ENCODE results near the gene RMRP.
A peak's percentile ranks its signal among the peaks of the same experiment; 100 is the strongest.

Gene RMRP

GRCh38 chr9:35691757-35692301 is 34.0 kb upstream of the RMRP start:
- Histone ChIP-seq H3K36me3 (ENCODE audit: control insufficient read depth, insufficient read depth, low read length) (peaks cover 7% of the 10 kb centered on the region), H3K4me1 (ENCODE audit: control insufficient read depth, insufficient read depth, low read length) (peaks cover 8% of the 10 kb centered on the region), H3K9ac (ENCODE audit: low read length) (no peak overlapping the region), H3K27me3 (ENCODE audit: control insufficient read depth, insufficient read depth, low read length) (no peaks in the 10 kb centered on the region), H3K27ac (ENCODE audit: low read depth, low read length) (peak overlapping the region; percentile 99), H3K4me3 (ENCODE audit: low read length) (peak overlapping the region; percentile 80)

- Histone ChIP-seq H3K27ac (ENCODE audit: low read depth, low read length) (peak overlapping the region; percentile 99), H3K36me3 (ENCODE audit: control insufficient read depth, insufficient read depth, low read length) (peaks cover 3% of the 10 kb centered on the region), H3K4me1 (ENCODE audit: control insufficient read depth, insufficient read depth, low read length) (peaks cover 7% of the 10 kb centered on the region), H3K9ac (ENCODE audit: low read length) (peak overlapping the region; percentile 6), H3K4me3 (ENCODE audit: low read length) (peak overlapping the region; percentile 80), H3K27me3 (ENCODE audit: control insufficient read depth, insufficient read depth, low read length) (no peaks in the 10 kb centered on the region)
Observed at GRCh38 chr9:35691334-35691650, 33.5 kb upstream of the RMRP start.

GRCh38 chr9:35690614-35691333 is 33.0 kb upstream of the RMRP start:
- Histone ChIP-seq H3K4me1 (ENCODE audit: control insufficient read depth, insufficient read depth, low read length) (peaks cover 8% of the 10 kb centered on the region), H3K4me3 (ENCODE audit: low read length) (peak overlapping the region; percentile 82), H3K27me3 (ENCODE audit: control insufficient read depth, insufficient read depth, low read length) (no peaks in the 10 kb centered on the region), H3K36me3 (ENCODE audit: control insufficient read depth, insufficient read depth, low read length) (no peaks in the 10 kb centered on the region), H3K9ac (ENCODE audit: low read length) (peak overlapping the region; percentile 6), H3K27ac (ENCODE audit: low read depth, low read length) (peak overlapping the region; percentile 99)

GRCh38 chr9:35690294-35690613 is 32.4 kb upstream of the RMRP start:
- Histone ChIP-seq H3K27ac (ENCODE audit: low read depth, low read length) (peak overlapping the region; percentile 99), H3K36me3 (ENCODE audit: control insufficient read depth, insufficient read depth, low read length) (peaks cover 4% of the 10 kb centered on the region), H3K9ac (ENCODE audit: low read length) (peak overlapping the region; percentile 10), H3K4me3 (ENCODE audit: low read length) (peak overlapping the region; percentile 82), H3K27me3 (ENCODE audit: control insufficient read depth, insufficient read depth, low read length) (no peaks in the 10 kb centered on the region), H3K4me1 (ENCODE audit: control insufficient read depth, insufficient read depth, low read length) (peaks cover 10% of the 10 kb centered on the region)

- H3K27me3 ChIP-seq (ENCODE audit: control insufficient read depth, insufficient read depth, low read length), result no peaks in the 10 kb centered on the region
- H3K36me3 ChIP-seq (ENCODE audit: control insufficient read depth, insufficient read depth, low read length), result peaks cover 9% of the 10 kb centered on the region
- peaks cover 15% of the 10 kb centered on the region for H3K4me1 ChIP-seq (ENCODE audit: control insufficient read depth, insufficient read depth, low read length)
- H3K4me3 ChIP-seq (ENCODE audit: low read length), result peak within 1 kb of the TSS; percentile 82
- H3K27ac ChIP-seq (ENCODE audit: low read depth, low read length), result peak within 1 kb of the TSS; percentile 99
- peak within 1 kb of the TSS; percentile 85 for H3K9ac ChIP-seq (ENCODE audit: low read length)
Observed at GRCh38 chr9:35689542-35690293, 31.9 kb upstream of the RMRP start, which contains the start of gene TPM2. TPM2 (minus strand) TSS chr9:35689925; CDS start chr9:35689817, 108 bp downstream.

- Histone ChIP-seq H3K27me3 (ENCODE audit: control insufficient read depth, insufficient read depth, low read length) (no peaks in the 10 kb centered on the region), H3K27ac (ENCODE audit: low read depth, low read length) (peak overlapping the region; percentile 99), H3K36me3 (ENCODE audit: control insufficient read depth, insufficient read depth, low read length) (peaks cover 16% of the 10 kb centered on the region), H3K9ac (ENCODE audit: low read length) (peak overlapping the region; percentile 85), H3K4me1 (ENCODE audit: control insufficient read depth, insufficient read depth, low read length) (peaks cover 22% of the 10 kb centered on the region), H3K4me3 (ENCODE audit: low read length) (peak overlapping the region; percentile 72)
Observed at GRCh38 chr9:35688558-35689541, 31.0 kb upstream of the RMRP start.

- H3K4me3 ChIP-seq (ENCODE audit: low read length), result peak overlapping the region; percentile 72
- H3K36me3 ChIP-seq (ENCODE audit: control insufficient read depth, insufficient read depth, low read length), result peaks cover 23% of the 10 kb centered on the region
- peak overlapping the region; percentile 99 for H3K27ac ChIP-seq (ENCODE audit: low read depth, low read length)
- peaks cover 30% of the 10 kb centered on the region for H3K4me1 ChIP-seq (ENCODE audit: control insufficient read depth, insufficient read depth, low read length)
- peak overlapping the region; percentile 46 for H3K9ac ChIP-seq (ENCODE audit: low read length)
- H3K27me3 ChIP-seq (ENCODE audit: control insufficient read depth, insufficient read depth, low read length), result no peaks in the 10 kb centered on the region
Observed at GRCh38 chr9:35687972-35688557, 30.2 kb upstream of the RMRP start.

- peaks cover 30% of the 10 kb centered on the region for H3K36me3 ChIP-seq (ENCODE audit: control insufficient read depth, insufficient read depth, low read length)
- peak overlapping the region; percentile 72 for H3K4me3 ChIP-seq (ENCODE audit: low read length)
- peaks cover 30% of the 10 kb centered on the region for H3K4me1 ChIP-seq (ENCODE audit: control insufficient read depth, insufficient read depth, low read length)
- H3K27ac ChIP-seq (ENCODE audit: low read depth, low read length), result peak overlapping the region; percentile 99
- H3K9ac ChIP-seq (ENCODE audit: low read length), result no peak overlapping the region
- no peaks in the 10 kb centered on the region for H3K27me3 ChIP-seq (ENCODE audit: control insufficient read depth, insufficient read depth, low read length)
Observed at GRCh38 chr9:35687306-35687705, 29.5 kb upstream of the RMRP start.

GRCh38 chr9:35686222-35687203 is 28.7 kb upstream of the RMRP start:
- Histone ChIP-seq H3K27me3 (ENCODE audit: control insufficient read depth, insufficient read depth, low read length) (no peaks in the 10 kb centered on the region), H3K4me3 (ENCODE audit: low read length) (peak overlapping the region; percentile 72), H3K36me3 (ENCODE audit: control insufficient read depth, insufficient read depth, low read length) (peaks cover 33% of the 10 kb centered on the region), H3K4me1 (ENCODE audit: control insufficient read depth, insufficient read depth, low read length) (peaks cover 29% of the 10 kb centered on the region), H3K27ac (ENCODE audit: low read depth, low read length) (peak overlapping the region; percentile 99), H3K9ac (ENCODE audit: low read length) (no peak overlapping the region)

GRCh38 chr9:35685506-35685905 is 27.7 kb upstream of the RMRP start:
- Histone ChIP-seq H3K36me3 (ENCODE audit: control insufficient read depth, insufficient read depth, low read length) (peaks cover 33% of the 10 kb centered on the region), H3K9ac (ENCODE audit: low read length) (no peak overlapping the region), H3K27ac (ENCODE audit: low read depth, low read length) (peak overlapping the region; percentile 99), H3K4me1 (ENCODE audit: control insufficient read depth, insufficient read depth, low read length) (peaks cover 25% of the 10 kb centered on the region), H3K4me3 (ENCODE audit: low read length) (peak overlapping the region; percentile 62), H3K27me3 (ENCODE audit: control insufficient read depth, insufficient read depth, low read length) (no peaks in the 10 kb centered on the region)

- H3K27ac ChIP-seq (ENCODE audit: low read depth, low read length), result peak overlapping the region; percentile 99
Observed at GRCh38 chr9:35684921-35685320, 27.1 kb upstream of the RMRP start.

More at GRCh38 chr9:35684921-35685320, 27.1 kb upstream of the RMRP start:
- Histone ChIP-seq H3K36me3 (ENCODE audit: control insufficient read depth, insufficient read depth, low read length) (peaks cover 33% of the 10 kb centered on the region), H3K27me3 (ENCODE audit: control insufficient read depth, insufficient read depth, low read length) (no peaks in the 10 kb centered on the region), H3K4me3 (ENCODE audit: low read length) (peak overlapping the region; percentile 62), H3K4me1 (ENCODE audit: control insufficient read depth, insufficient read depth, low read length) (peaks cover 25% of the 10 kb centered on the region), H3K9ac (ENCODE audit: low read length) (no peak overlapping the region)
